GM19240 (cell line): Measurements from ENCODE around the gene ACACA.

Experiments used
- DNase-seq: peaks from one replicate; pipeline ENCODE4 v3.0.0; 2011; ENCODE audit warnings: low spot score; ENCODE audit not compliant: insufficient read length

ACACA gene

GRCh38 chr17:37134050-37134449 lies 272.6 kb downstream of the ACACA start:
- DNase-seq = no peak

DNA sequence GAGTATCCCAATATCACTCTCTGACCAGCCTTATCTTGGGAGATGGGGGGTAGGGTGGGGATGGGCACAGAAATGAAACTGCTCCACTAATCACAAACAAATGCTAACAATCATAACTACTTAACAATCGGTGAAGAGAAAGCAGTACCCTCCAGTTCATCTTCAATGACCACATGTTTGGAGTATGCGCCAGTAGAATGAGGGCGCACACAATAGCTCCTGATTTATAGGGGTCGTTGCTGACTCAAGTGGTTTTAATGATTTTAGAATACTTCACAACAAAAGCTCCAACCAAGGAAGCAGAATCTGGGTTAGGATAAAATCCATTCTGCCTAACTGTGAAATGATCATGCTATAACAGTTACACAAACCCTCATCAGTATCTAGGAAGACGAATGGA lies 273.5 kb downstream of the ACACA start:
- no peak for DNase-seq

GRCh38 chr17:37131669-37132611 lies 274.7 kb downstream of the ACACA start:
- no peak for DNase-seq

- DNase-seq = no peak
Observed at GRCh38 chr17:37130984-37131446, 275.6 kb downstream of the ACACA start.

GRCh38 chr17:37124821-37125173 lies 281.8 kb downstream of the ACACA start:
- no peak for DNase-seq

- DNase-seq = no peak
Observed at GRCh38 chr17:37123941-37124820, 282.5 kb downstream of the ACACA start.

- no peak for DNase-seq
Observed at GRCh38 chr17:37123386-37123785, 283.2 kb downstream of the ACACA start.

- DNase-seq = no peak
Observed at GRCh38 chr17:37121616-37122015, 285.0 kb downstream of the ACACA start.

DNA sequence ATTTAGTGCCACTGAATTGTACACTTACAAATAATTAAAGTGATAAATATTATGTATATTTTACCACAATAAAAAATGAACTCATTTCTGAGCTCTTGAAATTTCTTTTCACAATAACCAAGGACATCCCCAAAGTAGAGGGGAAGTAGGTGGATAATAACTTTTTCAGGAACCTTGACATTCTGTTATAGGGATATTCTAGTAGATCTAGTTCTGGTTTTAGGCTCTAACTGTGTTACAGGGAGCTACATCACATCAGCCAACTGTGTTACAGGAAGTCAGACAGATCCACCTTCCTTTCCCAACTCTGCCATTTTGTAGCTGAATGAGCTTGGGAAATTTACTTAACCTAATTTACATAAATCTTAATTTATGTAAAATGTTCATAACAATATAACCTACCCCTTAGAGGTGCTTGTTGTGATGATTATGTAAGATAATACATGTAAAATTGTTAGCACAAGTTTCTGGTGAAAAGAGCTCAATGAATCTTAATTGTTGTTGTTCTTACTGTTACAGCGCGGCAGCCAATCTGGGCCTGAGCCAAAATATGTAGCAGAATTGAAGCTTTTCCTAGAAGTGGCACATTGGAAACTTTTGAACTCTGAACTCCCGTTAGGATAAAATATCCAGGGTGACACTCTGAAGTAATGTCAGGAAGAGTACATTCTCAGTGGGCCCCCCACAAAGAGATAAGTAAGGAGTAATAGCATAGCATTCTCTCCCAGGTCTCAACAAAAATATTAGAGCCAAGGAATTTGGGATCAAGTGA lies 288.1 kb downstream of the ACACA start:
- no peak for DNase-seq

GRCh38 chr17:37117373-37118142 lies 289.1 kb downstream of the ACACA start:
- DNase-seq = no peak

- DNase-seq = no peak
Observed at GRCh38 chr17:37116671-37117185, 289.9 kb downstream of the ACACA start.

- DNase-seq = no peak
Observed at GRCh38 chr17:37111329-37111728, 295.3 kb downstream of the ACACA start.

DNA sequence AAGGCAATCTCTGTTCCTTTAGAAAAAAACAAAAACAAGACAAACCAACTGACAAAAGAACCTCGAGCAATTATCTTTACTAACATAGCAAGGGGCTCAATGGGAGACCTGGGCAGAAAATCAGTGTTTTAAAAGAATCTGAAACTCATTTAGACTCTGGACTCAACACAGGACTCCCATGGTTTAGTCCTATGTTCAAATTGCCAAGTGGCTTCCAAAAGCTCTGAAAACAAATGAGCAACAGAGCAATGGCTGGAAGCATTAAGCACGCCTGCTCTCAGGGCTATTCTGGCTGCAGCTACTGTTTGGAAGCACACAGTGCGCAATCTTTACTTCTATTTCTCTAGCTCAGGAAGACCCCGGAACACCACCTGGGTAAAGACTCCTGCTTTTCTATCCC lies 295.9 kb downstream of the ACACA start:
- no peak for DNase-seq

- no peak for DNase-seq
Observed at GRCh38 chr17:37109731-37110710, 296.6 kb downstream of the ACACA start.

- DNase-seq = no peak
Observed at GRCh38 chr17:37109106-37109505, 297.5 kb downstream of the ACACA start.

DNA sequence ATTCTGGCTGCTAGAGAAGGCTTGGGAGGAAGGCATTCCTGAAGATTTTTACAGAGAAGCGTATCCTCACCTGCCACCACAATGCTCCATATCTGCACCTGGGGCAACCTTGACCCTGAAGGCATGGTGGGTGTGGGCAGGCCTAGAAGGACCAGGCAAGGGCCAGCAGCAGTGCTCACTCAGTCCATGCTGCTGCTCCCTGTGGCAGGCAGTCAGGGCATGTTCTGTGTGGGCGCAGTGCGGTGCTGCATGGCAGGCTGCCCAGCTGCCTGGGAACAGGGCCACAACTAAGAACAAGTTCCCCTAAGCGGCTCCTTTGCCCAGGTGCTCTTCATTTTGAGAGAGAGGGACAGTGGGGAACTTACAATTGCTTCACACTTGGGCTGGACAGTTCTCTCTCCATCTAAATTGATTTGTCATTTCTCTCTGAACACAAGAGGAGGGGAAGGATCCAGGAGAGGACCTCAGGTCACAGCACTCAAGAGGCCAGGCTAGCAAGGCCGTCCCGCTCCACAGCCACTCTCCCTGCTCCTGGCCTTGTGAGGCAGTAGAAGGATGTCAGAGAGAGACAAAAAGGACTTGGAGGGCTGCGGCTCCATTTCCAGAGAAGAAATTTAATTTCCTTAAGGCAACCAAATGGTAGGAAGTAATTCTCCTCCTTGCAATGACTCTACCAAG lies 299.1 kb downstream of the ACACA start:
- no peak for DNase-seq

DNA sequence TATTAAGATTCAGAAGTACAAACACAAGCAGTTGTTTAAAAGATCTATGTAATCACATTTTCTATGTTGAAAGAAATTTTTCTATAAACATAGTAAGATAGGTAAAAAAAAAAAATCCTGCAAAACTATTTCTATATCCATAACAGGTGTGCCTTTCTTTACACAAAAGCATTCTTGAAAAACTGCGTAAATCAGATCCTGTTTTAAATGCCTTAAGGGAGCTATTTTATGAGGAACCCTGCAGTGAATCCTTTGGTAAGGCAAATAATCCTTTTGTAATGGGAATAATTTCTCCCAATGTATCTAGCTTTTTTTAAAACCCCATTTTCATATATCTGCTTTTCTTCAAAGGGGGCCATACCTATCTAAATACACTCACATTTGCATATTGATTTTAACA lies 300.6 kb downstream of the ACACA start:
- DNase-seq = no peak

DNA sequence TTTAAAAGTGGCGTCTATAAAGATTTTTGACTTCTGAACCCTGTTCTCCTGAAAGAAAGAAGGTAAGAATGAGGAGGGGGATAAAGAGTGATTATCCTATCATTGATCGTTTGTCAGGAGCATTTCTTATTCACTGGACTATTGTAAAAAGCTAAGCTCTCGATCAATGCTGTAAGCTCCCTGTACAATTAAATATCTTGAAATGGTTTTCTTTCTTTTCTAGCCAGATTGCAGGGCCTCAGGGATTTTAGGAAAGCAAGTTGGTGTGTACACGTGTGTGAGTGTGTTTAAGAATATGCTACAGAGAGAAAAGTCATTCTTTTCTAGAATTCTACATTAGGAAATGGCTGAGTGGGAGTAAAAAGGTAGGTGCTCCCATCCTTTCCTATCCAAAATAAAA lies 303.4 kb downstream of the ACACA start:
- no peak for DNase-seq

- DNase-seq = no peak
Observed at GRCh38 chr17:37101306-37101705, 305.3 kb downstream of the ACACA start.
